Stomach (tissue), 9 donors: ENCODE data around the gene MAPK4. TPM values are rescaled to one million over a fixed set of nuclear protein-coding genes. Genes with fewer than 3 reads are reported as not detected.

Experiments
- DNase-seq, 2 donors: peaks; one replicate each; pipeline versions ENCODE4 v3.0.0 to v3.0.0-alpha.2; 2013 to 2019
- H3K27ac ChIP-seq, 5 donors: fragments of 200-600 bp in 4 of 5; sonication (generic) in 4 of 5; one replicate each; pipeline ENCODE4 v1.5.1; 2013 to 2019; ENCODE audit warnings: mild to moderate bottlenecking in 1 of 5, moderate library complexity in 1 of 5
- H3K27me3 ChIP-seq, 3 donors: fragments of 200-600 bp; sonication (generic); one replicate each; pipeline ENCODE4 v1.5.1; 2017 to 2019; ENCODE audit warnings: mixed run types in 1 of 3
- H3K36me3 ChIP-seq, 4 donors: fragments of 200-600 bp; sonication (generic); 1 replicate in 3 of 4; 2 replicates in 1 of 4; pipeline ENCODE4 v1.5.1; 2016 to 2019
- H3K4me1 ChIP-seq, 4 donors: fragments of 200-600 bp; sonication (generic); one replicate each; pipeline ENCODE4 v1.5.1; 2016 to 2019
- H3K4me3 ChIP-seq, 4 donors: fragments of 200-600 bp; sonication (generic) in 3 of 4; one replicate each; pipeline ENCODE4 v1.5.1; 2016 to 2019; ENCODE audit warnings: mild to moderate bottlenecking in 1 of 4
- H3K9me3 ChIP-seq, 4 donors: fragments of 200-600 bp; sonication (generic); one replicate each; pipeline ENCODE4 v1.5.1; 2016 to 2019
- EP300 ChIP-seq: sonication (generic); formaldehyde crosslinking; IDR thresholded peaks from one replicate; pipeline ENCODE4 v1.6.1; 2017; ENCODE audit warnings: antibody characterized with exemption
- POLR2A ChIP-seq, 4 donors: fragments of 450-650 bp; IDR thresholded peaks; one replicate each; pipeline ENCODE4 v1.6.1; 2016; ENCODE audit warnings: antibody characterized with exemption in 4 of 4, control low read depth in 2 of 4, mild to moderate bottlenecking in 1 of 4, moderate library complexity in 1 of 4
- POLR2AphosphoS5 ChIP-seq, 3 donors: sonication (generic); formaldehyde crosslinking; IDR thresholded peaks; one replicate each; pipeline ENCODE4 v1.6.1; 2016; ENCODE audit warnings: antibody characterized with exemption in 3 of 3
- WGBS, 5 donors: extraction: QIAGEN DNeasy Blood & Tissue Kit in 3 of 5; methylation state at CpG; one replicate each; pipeline versions ENCODE4 v1.1.5 to v1.1.7; 2013 to 2018; 5-methylcytosine and 5-hydroxymethylcytosine counted together
- intact Hi-C: fragments of 100-400 bp; cut with DNase I; formaldehyde crosslinking; loops from one replicate; pipeline ENCODE4 v1.15.1; 2023; ENCODE audit warnings: low total_unique reads
- polyA plus RNA-seq, 3 donors: library from polyadenylated mRNA; stranded (reverse); fragments of 200-250 nt; gene quantifications; one replicate each; pipeline ENCODE4 v1.2.3, GENCODE V29; 2013
- total RNA-seq, 5 donors: library from RNA; depleted of rRNA; stranded (reverse); fragments of >200 nt; gene quantifications; one replicate each; pipeline versions ENCODE4 v1.1.0 to v1.2.3, GENCODE V29; 2014 to 2016
- TF ChIP-seq, protein P1 (sequence below), 7 experiments: fragments of 450-650 bp in 4 of 7; fragments of 200-600 bp in 3 of 7; sonication (generic) in 3 of 7; IDR thresholded peaks; one replicate each; pipeline ENCODE4 v1.5.1; 2016 to 2019; ENCODE audit warnings: antibody characterized with exemption in 7 of 7, control low read depth in 2 of 7, mild to moderate bottlenecking in 1 of 7
- donor health status: healthy with polysubstance abuse.
- donor health status: Bipolar disorder and iron deficiency.
- donor health status: healthy.

MAPK4 gene
- total and polyA plus RNA-seq, 8 donors, result 0.19 to 86.0 (median 4.2) TPM

DNA sequence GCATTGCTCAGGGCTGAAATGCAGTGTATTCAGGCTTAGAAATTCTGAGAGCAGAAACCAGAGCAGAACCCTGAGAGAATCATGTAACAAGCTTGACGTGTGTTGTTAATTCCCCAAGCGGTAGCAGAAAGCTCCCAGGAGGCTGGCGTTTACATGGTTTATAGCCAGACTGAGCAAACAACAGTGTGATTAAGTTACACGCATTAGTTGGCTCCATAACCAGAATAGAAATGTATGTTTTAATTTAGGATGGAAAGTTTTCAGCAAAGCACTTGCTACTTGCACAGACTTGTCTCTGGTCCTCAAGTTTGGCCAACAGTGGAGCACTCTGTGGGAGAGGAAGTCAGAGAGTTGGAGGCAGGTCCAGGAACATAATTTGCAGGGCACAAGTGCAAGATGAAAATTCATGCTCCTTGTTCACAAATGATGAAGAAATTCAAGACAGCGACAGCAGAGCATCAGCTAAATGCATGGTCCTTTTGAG is 69.3 kb downstream of the MAPK4 start:
- Histone ChIP-seq H3K27me3 (no peaks in the 10 kb centered on the region), H3K4me3 (no peak overlapping the region), H3K27ac (peak overlapping the region in 1 of 5 donors; percentile 65), H3K9me3 (no peaks in the 10 kb centered on the region), H3K4me1 (peaks cover 0 to 11% (median 4%) of the 10 kb centered on the region in 4 donors), H3K36me3 (no peaks in the 10 kb centered on the region)
- 32 to 52% (median 46%) methylated on average over 5 of the region's 5 CpGs for WGBS, 5 donors
- DNase-seq, result peak in 1 of 2 donors; percentile 56
- intact Hi-C loops, result no loop called here
- no peak for TF ChIP-seq POLR2A (IDR thresholded peaks at IDR 0.05)
- TF ChIP-seq POLR2AphosphoS5 (IDR thresholded peaks at IDR 0.05), result no peak
- TF ChIP-seq, protein P1, sequence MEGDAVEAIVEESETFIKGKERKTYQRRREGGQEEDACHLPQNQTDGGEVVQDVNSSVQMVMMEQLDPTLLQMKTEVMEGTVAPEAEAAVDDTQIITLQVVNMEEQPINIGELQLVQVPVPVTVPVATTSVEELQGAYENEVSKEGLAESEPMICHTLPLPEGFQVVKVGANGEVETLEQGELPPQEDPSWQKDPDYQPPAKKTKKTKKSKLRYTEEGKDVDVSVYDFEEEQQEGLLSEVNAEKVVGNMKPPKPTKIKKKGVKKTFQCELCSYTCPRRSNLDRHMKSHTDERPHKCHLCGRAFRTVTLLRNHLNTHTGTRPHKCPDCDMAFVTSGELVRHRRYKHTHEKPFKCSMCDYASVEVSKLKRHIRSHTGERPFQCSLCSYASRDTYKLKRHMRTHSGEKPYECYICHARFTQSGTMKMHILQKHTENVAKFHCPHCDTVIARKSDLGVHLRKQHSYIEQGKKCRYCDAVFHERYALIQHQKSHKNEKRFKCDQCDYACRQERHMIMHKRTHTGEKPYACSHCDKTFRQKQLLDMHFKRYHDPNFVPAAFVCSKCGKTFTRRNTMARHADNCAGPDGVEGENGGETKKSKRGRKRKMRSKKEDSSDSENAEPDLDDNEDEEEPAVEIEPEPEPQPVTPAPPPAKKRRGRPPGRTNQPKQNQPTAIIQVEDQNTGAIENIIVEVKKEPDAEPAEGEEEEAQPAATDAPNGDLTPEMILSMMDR (IDR thresholded peaks at IDR 0.05), result no peak
- no peak for TF ChIP-seq EP300

GRCh38 chr18:50630895-50631294 is 71.0 kb downstream of the MAPK4 start:
- 79 to 85% (median 83%) methylated on average over 8 of the region's 8 CpGs for WGBS, 5 donors
- Histone ChIP-seq H3K9me3 (no peaks in the 10 kb centered on the region), H3K4me1 (peaks cover 0 to 11% (median 4%) of the 10 kb centered on the region in 4 donors), H3K36me3 (no peaks in the 10 kb centered on the region), H3K27ac (no peak overlapping the region), H3K27me3 (no peaks in the 10 kb centered on the region), H3K4me3 (no peak overlapping the region)
- TF ChIP-seq POLR2A (IDR thresholded peaks at IDR 0.05) (no peak), EP300 (no peak), POLR2AphosphoS5 (IDR thresholded peaks at IDR 0.05) (no peak)
- TF ChIP-seq, protein P1 (IDR thresholded peaks at IDR 0.05), result no peak
- intact Hi-C loops, result no loop called here
- no peak for DNase-seq

DNA sequence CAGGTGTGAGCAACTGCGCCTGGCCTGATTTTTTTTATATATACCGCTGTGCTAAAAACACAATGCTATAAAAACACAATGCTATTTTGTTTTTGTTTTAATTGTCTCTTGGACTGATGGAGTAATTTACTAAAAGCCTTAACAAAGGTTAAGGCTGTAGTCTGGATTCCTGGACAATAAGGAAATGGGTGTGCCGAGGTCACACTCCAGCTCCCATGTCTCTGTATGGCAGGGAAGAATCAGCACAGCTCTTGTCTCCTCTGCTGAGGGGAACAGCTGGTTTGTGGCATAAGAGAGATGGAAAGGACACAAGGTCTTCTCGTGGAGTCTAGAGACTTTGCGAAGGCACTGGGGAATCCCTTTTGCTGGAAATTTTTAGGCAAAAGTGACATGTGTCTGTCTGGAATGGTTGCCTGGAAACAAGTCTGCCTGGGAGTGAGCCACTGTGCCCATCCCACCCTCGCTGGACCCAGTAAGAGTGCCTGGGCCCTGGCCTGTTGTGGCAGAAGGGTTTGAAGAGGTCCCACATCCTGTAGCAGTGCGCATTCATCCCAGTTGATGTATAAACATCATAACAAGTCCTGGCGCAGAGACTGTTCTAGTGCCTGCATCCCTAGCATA is 73.1 kb downstream of the MAPK4 start:
- Histone ChIP-seq H3K36me3 (no peaks in the 10 kb centered on the region), H3K27me3 (no peaks in the 10 kb centered on the region), H3K9me3 (no peaks in the 10 kb centered on the region), H3K4me3 (no peak overlapping the region), H3K4me1 (peaks cover 0 to 12% (median 4%) of the 10 kb centered on the region in 4 donors), H3K27ac (peak overlapping the region in 1 of 5 donors; percentile 28)
- 72 to 89% (median 86%) methylated on average over 8 of the region's 8 CpGs for WGBS, 5 donors
- DNase-seq, result no peak
- TF ChIP-seq EP300 (no peak), POLR2A (IDR thresholded peaks at IDR 0.05) (no peak), POLR2AphosphoS5 (IDR thresholded peaks at IDR 0.05) (no peak)
- TF ChIP-seq, protein P1 (IDR thresholded peaks at IDR 0.05), result no peak
- intact Hi-C loops, result no loop called here

DNA sequence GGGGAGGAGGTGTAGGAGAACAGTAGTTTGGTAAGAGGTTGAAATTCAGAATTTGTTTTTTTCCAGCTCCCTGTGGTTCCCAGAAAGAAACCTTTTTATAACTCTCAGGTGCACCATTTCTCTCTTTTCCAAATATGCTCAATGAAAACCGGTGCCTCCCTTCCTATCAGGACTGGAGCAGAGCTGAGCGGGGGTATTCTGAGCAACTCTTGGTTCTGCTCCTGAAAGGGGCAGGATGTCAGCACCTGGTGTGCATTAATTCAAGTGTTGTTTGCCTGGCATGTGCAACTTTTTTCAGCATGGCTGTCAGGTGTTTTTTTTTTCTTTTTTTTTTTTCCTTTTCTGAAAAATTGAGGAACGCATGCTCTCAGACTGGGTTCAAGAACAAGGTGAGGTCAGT is 74.1 kb downstream of the MAPK4 start:
- Histone ChIP-seq H3K4me3 (no peak overlapping the region), H3K9me3 (no peaks in the 10 kb centered on the region), H3K4me1 (peaks cover 0 to 13% (median 4%) of the 10 kb centered on the region in 4 donors), H3K27ac (no peak overlapping the region), H3K36me3 (no peaks in the 10 kb centered on the region), H3K27me3 (no peaks in the 10 kb centered on the region)
- TF ChIP-seq POLR2A (IDR thresholded peaks at IDR 0.05) (no peak), EP300 (no peak), POLR2AphosphoS5 (IDR thresholded peaks at IDR 0.05) (no peak)
- TF ChIP-seq, protein P1 (IDR thresholded peaks at IDR 0.05), result no peak
- DNase-seq, result no peak
- 77 to 93% (median 90%) methylated on average over 3 of the region's 3 CpGs for WGBS, 5 donors
- intact Hi-C loops, result no loop called here
